Dermis blood vessel endothelial cell (primary cell): ENCODE measurements around the gene MPI. TPM values are rescaled to one million over a fixed set of nuclear protein-coding genes. Genes with fewer than 3 reads are reported as not detected.

Experiments
- DNase-seq: peaks from one replicate; pipeline ENCODE4 v3.0.0; 2010
- total RNA-seq: library from RNA; depleted of rRNA; stranded (reverse); fragments of >200 nt; gene quantifications from 2 replicates; pipeline ENCODE4 v1.2.3, GENCODE V29; 2014

The MPI gene
- total RNA-seq = 47.0 and 89.3 TPM in 2 replicates

- peak; percentile 84 for DNase-seq
Measured at GRCh38 chr15:74889883-74890664, at the start of gene MPI. Gene MPI (plus strand): TSS chr15:74890042. CDS start chr15:74890074, 32 bp downstream.

- DNase-seq = no peak
Measured at GRCh38 chr15:74840851-74841775, 48.7 kb upstream of the MPI start.

GRCh38 chr15:74841891-74842373 lies 47.9 kb upstream of the MPI start:
- no peak for DNase-seq

- peak; percentile 89 for DNase-seq
Measured at GRCh38 chr15:74842581-74843444, 47.0 kb upstream of the MPI start, which contains the start of gene ULK3. Gene ULK3 (minus strand): TSS chr15:74843156. CDS start chr15:74843105, 51 bp downstream.

GRCh38 chr15:74843445-74843828 lies 46.4 kb upstream of the MPI start:
- DNase-seq = no peak

- no peak for DNase-seq
Measured at GRCh38 chr15:74843891-74844299, 45.9 kb upstream of the MPI start.

GRCh38 chr15:74844319-74845207 lies 45.3 kb upstream of the MPI start:
- no peak for DNase-seq

GRCh38 chr15:74845208-74845568 lies 44.7 kb upstream of the MPI start:
- no peak for DNase-seq

GRCh38 chr15:74845581-74845980 lies 44.3 kb upstream of the MPI start:
- DNase-seq = no peak

GRCh38 chr15:74847432-74847831 lies 42.4 kb upstream of the MPI start:
- DNase-seq = no peak

- no peak for DNase-seq
Measured at GRCh38 chr15:74850393-74850792, 39.4 kb upstream of the MPI start.

- no peak for DNase-seq
Measured at GRCh38 chr15:74851960-74852359, 37.9 kb upstream of the MPI start.

GRCh38 chr15:74854453-74855022 lies 35.3 kb upstream of the MPI start:
- DNase-seq = no peak

- DNase-seq = no peak
Measured at GRCh38 chr15:74855857-74856256, 34.0 kb upstream of the MPI start.

GRCh38 chr15:74856537-74856936 lies 33.3 kb upstream of the MPI start:
- no peak for DNase-seq

GRCh38 chr15:74857082-74857655 lies 32.7 kb upstream of the MPI start:
- DNase-seq = no peak

GRCh38 chr15:74857671-74858368 lies 32.0 kb upstream of the MPI start:
- DNase-seq = no peak

- no peak for DNase-seq
Measured at GRCh38 chr15:74858369-74858740, 31.5 kb upstream of the MPI start.

GRCh38 chr15:74863239-74864056 lies 26.4 kb upstream of the MPI start:
- DNase-seq = peak; percentile 44
